ENCODE results near the gene TECPR2. TPM values are rescaled to one million over a fixed set of nuclear protein-coding genes. Genes with fewer than 3 reads are reported as not detected.

TECPR2 gene
- total and polyA plus RNA-seq, 12 donors = 5.1 to 74.3 (median 12.9) TPM

GRCh38 chr14:102344485-102344884, 18.3 kb upstream of the TECPR2 start:
- no peaks in the 10 kb centered on the region for H3K27me3 ChIP-seq
- TF ChIP-seq CTCF (IDR thresholded peaks at IDR 0.05) (no peak), POLR2A (IDR thresholded peaks at IDR 0.05) (no peak)
- WGBS, 4 donors = 74 to 91% (median 88%) methylated on average over 5 of the region's 5 CpGs
- H3K4me3 ChIP-seq = no peak overlapping the region
- no peak overlapping the region for H3K27ac ChIP-seq
- H3K9me3 ChIP-seq (replicated peaks in 1 of 3) = no peaks in the 10 kb centered on the region
- H3K4me1 ChIP-seq (replicated peaks in 1 of 2) = no peaks in the 10 kb centered on the region
- intact Hi-C loops (cut with DNase I) = no loop called here
- no peak for DNase-seq
- peaks cover 0 to 73% of the 10 kb centered on the region in 2 donors for H3K36me3 ChIP-seq (replicated peaks in 1 of 2)

GRCh38 chr14:102345232-102345631, 17.5 kb upstream of the TECPR2 start:
- TF ChIP-seq CTCF (IDR thresholded peaks at IDR 0.05) = no peak
- TF ChIP-seq POLR2A (IDR thresholded peaks at IDR 0.05) = no peak
- Histone ChIP-seq H3K36me3 (replicated peaks in 1 of 2) (peaks cover 0 to 76% of the 10 kb centered on the region in 2 donors), H3K27ac (no peak overlapping the region), H3K27me3 (no peaks in the 10 kb centered on the region), H3K4me3 (no peak overlapping the region), H3K9me3 (replicated peaks in 1 of 3) (no peaks in the 10 kb centered on the region), H3K4me1 (replicated peaks in 1 of 2) (no peaks in the 10 kb centered on the region)
- DNase-seq = no peak
- intact Hi-C loops (cut with DNase I) = no loop called here
- WGBS, 4 donors = 67 to 82% (median 79%) methylated on average over 3 of the region's 3 CpGs

GRCh38 chr14:102346645-102347044, 16.1 kb upstream of the TECPR2 start:
- no peak overlapping the region for H3K27ac ChIP-seq
- H3K4me3 ChIP-seq = no peak overlapping the region
- no peaks in the 10 kb centered on the region for H3K9me3 ChIP-seq (replicated peaks in 1 of 3)
- intact Hi-C loops (cut with DNase I) = no loop called here
- H3K36me3 ChIP-seq (replicated peaks in 1 of 2) = peaks cover 0 to 69% of the 10 kb centered on the region in 2 donors
- no peaks in the 10 kb centered on the region for H3K27me3 ChIP-seq
- 94 to 97% (median 95%) methylated on average over 4 of the region's 4 CpGs for WGBS, 4 donors
- TF ChIP-seq POLR2A (IDR thresholded peaks at IDR 0.05) = no peak
- no peak for TF ChIP-seq CTCF (IDR thresholded peaks at IDR 0.05)
- no peak for DNase-seq
- H3K4me1 ChIP-seq (replicated peaks in 1 of 2) = no peaks in the 10 kb centered on the region

- intact Hi-C loops (cut with DNase I) = no loop called here
- H3K27me3 ChIP-seq = no peaks in the 10 kb centered on the region
- 89 to 93% (median 92%) methylated on average over 10 to 16 of the region's 16 CpGs for WGBS, 4 donors
- no peaks in the 10 kb centered on the region for H3K9me3 ChIP-seq (replicated peaks in 1 of 3)
- H3K4me1 ChIP-seq (replicated peaks in 1 of 2) = no peaks in the 10 kb centered on the region
- TF ChIP-seq POLR2A (IDR thresholded peaks at IDR 0.05) (no peak), CTCF (IDR thresholded peaks at IDR 0.05) (no peak)
- H3K36me3 ChIP-seq (replicated peaks in 1 of 2) = peaks cover 0 to 66% of the 10 kb centered on the region in 2 donors
- no peak overlapping the region for H3K4me3 ChIP-seq
- H3K27ac ChIP-seq = no peak overlapping the region
- no peak for DNase-seq
Measured at GRCh38 chr14:102348376-102348775, 14.4 kb upstream of the TECPR2 start.

Data from adrenal gland (tissue), 12 donors.